Body of pancreas (tissue), 4 donors: ENCODE measurements around the gene PHTF2.

ENCODE experiments used
- POLR2A ChIP-seq, 3 donors: fragments of 450-650 bp; IDR thresholded peaks; one replicate each; pipeline ENCODE4 v1.6.1; 2016; ENCODE audit warnings: antibody characterized with exemption in 3 of 3, mild to moderate bottlenecking in 2 of 3
- TF ChIP-seq, protein P1 (sequence below), 7 experiments: fragments of 450-650 bp in 4 of 7; fragments of 200-600 bp in 3 of 7; sonication (generic) in 3 of 7; IDR thresholded peaks; one replicate each; pipeline ENCODE4 v1.5.1; 2016 to 2019; ENCODE audit warnings: antibody characterized with exemption in 7 of 7

DNA sequence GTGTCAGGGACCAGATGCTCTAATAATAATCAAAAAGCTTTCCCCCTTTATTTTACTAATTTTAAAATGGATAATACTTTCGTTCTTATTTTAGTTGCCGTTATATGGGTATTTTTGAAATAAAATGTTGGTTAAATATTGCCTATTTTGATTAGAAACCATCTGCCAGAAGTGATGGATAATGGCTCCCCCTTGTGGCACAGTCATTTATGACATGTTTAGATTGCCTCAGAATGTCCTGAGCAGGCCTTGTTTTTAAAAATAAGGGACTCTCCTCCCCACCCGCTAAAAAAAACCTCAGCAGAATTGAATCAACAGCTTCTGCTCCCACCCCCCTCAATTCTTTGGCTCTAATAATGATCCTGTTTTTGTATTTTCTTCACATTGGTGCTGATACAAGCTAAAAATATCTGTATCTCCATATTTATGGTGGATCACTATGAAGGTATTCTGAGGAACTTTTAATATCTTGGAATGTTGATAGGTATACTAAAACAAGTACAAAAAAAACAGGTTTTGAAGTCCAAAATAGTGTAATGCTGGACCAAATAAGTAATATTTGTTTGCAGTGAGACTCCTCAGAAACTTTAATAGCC, 39.2 kb upstream of the PHTF2 start:
- TF ChIP-seq, protein P1, sequence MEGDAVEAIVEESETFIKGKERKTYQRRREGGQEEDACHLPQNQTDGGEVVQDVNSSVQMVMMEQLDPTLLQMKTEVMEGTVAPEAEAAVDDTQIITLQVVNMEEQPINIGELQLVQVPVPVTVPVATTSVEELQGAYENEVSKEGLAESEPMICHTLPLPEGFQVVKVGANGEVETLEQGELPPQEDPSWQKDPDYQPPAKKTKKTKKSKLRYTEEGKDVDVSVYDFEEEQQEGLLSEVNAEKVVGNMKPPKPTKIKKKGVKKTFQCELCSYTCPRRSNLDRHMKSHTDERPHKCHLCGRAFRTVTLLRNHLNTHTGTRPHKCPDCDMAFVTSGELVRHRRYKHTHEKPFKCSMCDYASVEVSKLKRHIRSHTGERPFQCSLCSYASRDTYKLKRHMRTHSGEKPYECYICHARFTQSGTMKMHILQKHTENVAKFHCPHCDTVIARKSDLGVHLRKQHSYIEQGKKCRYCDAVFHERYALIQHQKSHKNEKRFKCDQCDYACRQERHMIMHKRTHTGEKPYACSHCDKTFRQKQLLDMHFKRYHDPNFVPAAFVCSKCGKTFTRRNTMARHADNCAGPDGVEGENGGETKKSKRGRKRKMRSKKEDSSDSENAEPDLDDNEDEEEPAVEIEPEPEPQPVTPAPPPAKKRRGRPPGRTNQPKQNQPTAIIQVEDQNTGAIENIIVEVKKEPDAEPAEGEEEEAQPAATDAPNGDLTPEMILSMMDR (IDR thresholded peaks at IDR 0.05): peak; percentile 35 to 88 (median 84)
- TF ChIP-seq POLR2A (IDR thresholded peaks at IDR 0.05): no peak
